ENCODE measurements around the gene SLC23A1. TPM values are rescaled to one million over a fixed set of nuclear protein-coding genes. Genes with fewer than 3 reads are reported as not detected.

The SLC23A1 gene
- total and polyA plus RNA-seq, 9 donors = 0.04 to 2.1 (median 0.23) TPM

DNA sequence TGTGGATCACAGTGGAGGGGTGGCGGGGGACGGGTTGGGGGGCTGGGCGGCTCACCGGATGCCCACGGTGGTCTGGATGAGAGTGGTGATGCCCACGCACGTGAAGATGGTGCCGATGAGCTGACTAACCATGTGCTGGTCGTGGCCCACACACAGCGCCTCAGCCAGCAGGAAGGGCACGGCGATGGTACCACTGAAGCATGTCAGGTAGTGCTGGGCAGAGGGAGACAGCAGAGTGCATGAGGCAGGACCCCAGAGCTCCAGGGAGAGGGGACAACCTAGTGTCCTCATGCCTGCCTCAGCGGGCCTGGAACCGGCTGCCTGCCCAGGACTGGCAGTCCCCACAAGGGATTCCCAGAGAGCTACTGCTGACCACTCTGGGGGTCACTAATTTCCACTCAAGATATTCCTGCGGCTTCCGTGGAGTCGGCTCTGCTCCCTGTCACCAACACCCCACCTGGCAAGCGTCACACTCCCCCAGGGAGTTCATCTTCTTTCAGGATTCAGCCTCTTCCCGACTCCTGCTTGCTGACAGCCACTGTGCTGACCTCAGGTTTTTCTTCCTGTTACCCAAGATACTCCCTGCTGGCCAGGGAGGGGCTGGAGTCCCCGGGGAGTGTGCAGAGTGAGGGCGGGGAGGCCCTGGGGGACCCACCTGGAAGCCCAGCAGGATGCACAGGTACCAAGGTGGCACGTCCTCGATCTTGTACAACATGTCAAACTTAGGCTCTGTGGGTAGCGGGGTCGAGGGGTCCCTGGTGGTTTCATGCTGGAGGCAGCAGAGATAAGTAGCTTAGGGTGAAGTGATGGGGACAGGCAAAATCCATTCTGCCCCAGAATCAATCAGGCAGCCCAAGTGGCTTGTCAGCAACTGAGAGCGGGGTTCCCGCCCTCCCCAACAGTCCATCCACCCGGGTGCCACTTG lies 998 bp downstream of the SLC23A1 start:
- Histone ChIP-seq H3K9me3 (replicated peaks; ENCODE audit: control insufficient read depth, low read depth, low read length) (no peaks in the 10 kb centered on the region), H3K36me3 (ENCODE audit: control insufficient read depth, insufficient read depth, low read length) (peaks cover 2% of the 10 kb centered on the region), H3K4me1 (ENCODE audit: control insufficient read depth, insufficient read depth, low read length) (peaks cover 4% of the 10 kb centered on the region), H3K27ac (ENCODE audit: low read length) (no peak overlapping the region), H3K4me3 (ENCODE audit: low read length) (no peak overlapping the region), H3K27me3 (ENCODE audit: control insufficient read depth, insufficient read depth, low read length) (no peaks in the 10 kb centered on the region)
- WGBS (ENCODE audit: insufficient coverage) = 89% methylated on average over 23 of the region's 28 CpGs
- no peak for DNase-seq

DNA sequence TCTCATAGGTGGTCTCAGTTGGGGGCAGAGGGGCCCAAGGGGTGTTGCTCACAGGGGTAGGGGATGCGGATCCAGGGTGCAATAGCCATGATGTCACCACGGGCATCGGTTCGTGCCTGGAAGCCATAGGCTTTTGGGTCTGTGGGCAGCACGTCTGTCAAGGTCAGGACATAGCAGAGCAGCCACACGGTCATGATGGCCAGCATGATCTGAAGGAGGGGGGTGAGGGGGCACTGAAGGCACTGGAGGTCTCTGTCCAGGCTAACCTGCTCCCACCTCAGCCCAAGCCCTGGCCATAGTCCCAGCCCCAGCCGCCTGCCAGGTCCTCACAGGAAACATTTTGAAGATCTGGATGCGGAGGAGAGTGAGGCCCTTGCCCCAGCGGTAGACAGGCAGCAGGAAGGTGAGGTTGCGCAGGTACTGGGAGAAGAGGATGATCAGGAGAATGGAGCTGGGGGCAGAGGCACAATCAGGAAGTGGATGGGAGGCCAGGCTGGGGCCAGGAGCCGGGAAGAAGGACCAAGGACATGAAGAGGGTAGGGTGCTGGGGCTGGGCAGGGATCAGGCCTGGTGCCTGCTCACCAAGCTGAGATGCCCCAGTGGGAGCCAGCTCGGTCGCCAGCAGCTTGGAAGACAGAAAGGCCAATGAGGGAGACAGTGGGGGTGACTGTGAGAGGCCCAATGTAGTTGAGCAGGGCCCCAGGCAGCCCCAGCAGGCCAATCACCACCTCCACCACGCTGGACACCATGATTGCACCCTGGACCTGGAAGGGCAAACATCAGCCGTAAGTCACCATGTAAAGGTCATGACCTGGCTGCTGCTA lies 3.3 kb downstream of the SLC23A1 start:
- WGBS (ENCODE audit: insufficient coverage) = 74% methylated on average over 15 of the region's 15 CpGs

DNA sequence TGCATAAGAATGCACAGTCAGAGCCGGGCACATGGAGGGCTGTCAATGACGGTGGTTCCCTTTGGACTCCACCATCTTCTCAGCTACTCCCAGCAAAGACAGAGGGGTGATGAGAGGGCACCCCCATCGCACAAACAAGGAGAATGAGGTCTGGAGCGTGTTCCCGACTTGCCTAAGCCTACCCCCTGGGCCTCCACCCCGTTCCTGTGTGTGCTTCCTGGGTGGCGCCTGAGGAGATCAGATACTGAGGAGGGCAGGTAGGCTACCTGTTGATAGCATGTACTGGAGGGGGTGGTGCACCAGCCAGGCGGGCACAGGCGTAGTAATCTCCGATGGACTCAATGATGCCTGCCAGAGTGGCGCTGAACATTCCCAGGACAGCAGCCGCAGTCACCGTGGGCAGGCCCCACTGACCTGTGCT lies 4.1 kb downstream of the SLC23A1 start:
- DNase-seq = no peak
- Histone ChIP-seq H3K27ac (ENCODE audit: low read length) (no peak overlapping the region), H3K27me3 (ENCODE audit: control insufficient read depth, insufficient read depth, low read length) (no peaks in the 10 kb centered on the region), H3K4me1 (ENCODE audit: control insufficient read depth, insufficient read depth, low read length) (peaks cover 2% of the 10 kb centered on the region), H3K36me3 (ENCODE audit: control insufficient read depth, insufficient read depth, low read length) (peaks cover 4% of the 10 kb centered on the region), H3K4me3 (ENCODE audit: low read length) (no peak overlapping the region), H3K9me3 (replicated peaks; ENCODE audit: control insufficient read depth, low read depth, low read length) (no peaks in the 10 kb centered on the region)
- 81% methylated on average over 9 of the region's 13 CpGs for WGBS (ENCODE audit: insufficient coverage)

More for the DNA sequence above, 3.3 kb downstream of the SLC23A1 start:
- Histone ChIP-seq H3K4me3 (ENCODE audit: low read length) (no peak overlapping the region), H3K27ac (ENCODE audit: low read length) (no peak overlapping the region), H3K36me3 (ENCODE audit: control insufficient read depth, insufficient read depth, low read length) (peaks cover 4% of the 10 kb centered on the region), H3K27me3 (ENCODE audit: control insufficient read depth, insufficient read depth, low read length) (no peaks in the 10 kb centered on the region), H3K9me3 (replicated peaks; ENCODE audit: control insufficient read depth, low read depth, low read length) (no peaks in the 10 kb centered on the region), H3K4me1 (ENCODE audit: control insufficient read depth, insufficient read depth, low read length) (peaks cover 4% of the 10 kb centered on the region)
- no peak for DNase-seq

DNA sequence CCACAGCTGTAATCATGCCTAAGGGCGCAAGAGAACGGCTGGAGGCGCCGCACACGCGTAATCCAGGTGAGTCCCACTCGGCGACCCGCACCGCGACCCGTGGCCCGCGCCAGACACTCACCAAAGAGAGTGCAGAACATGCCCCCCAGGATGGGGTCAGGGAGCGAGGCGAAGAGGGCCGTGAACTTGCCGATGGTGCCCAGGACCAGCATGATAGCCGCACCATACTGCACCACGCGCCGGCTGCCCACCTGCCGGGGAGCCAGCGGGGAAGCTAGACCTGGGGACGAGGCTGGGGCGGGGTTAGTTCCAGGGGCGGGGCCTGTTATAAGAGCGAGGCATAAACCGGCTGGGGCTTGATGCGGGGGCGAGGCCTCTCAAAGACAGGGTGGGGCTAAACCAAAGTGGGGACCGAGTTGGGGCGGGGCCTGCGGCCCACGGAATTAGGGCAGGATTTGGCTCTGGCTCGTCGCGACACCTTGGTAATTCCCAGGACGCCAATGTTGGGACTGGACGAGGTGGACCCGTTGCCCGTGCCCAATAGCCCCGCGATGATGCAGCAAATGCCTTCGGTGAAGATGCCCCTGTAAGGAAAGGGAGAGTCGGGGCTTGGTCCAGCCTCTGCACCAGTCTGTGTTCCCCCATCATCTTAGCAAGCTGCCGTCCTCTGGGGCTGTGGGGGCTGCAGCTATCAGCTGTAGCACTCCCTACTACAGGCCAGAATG lies 4.8 kb downstream of the SLC23A1 start:
- Histone ChIP-seq H3K4me1 (ENCODE audit: control insufficient read depth, insufficient read depth, low read length) (peaks cover 8% of the 10 kb centered on the region), H3K4me3 (ENCODE audit: low read length) (no peak overlapping the region), H3K27me3 (ENCODE audit: control insufficient read depth, insufficient read depth, low read length) (no peaks in the 10 kb centered on the region), H3K27ac (ENCODE audit: low read length) (no peak overlapping the region), H3K36me3 (ENCODE audit: control insufficient read depth, insufficient read depth, low read length) (peaks cover 4% of the 10 kb centered on the region), H3K9me3 (replicated peaks; ENCODE audit: control insufficient read depth, low read depth, low read length) (no peaks in the 10 kb centered on the region)
- WGBS (ENCODE audit: insufficient coverage) = 46% methylated on average over 43 of the region's 47 CpGs
- no peak for DNase-seq

DNA sequence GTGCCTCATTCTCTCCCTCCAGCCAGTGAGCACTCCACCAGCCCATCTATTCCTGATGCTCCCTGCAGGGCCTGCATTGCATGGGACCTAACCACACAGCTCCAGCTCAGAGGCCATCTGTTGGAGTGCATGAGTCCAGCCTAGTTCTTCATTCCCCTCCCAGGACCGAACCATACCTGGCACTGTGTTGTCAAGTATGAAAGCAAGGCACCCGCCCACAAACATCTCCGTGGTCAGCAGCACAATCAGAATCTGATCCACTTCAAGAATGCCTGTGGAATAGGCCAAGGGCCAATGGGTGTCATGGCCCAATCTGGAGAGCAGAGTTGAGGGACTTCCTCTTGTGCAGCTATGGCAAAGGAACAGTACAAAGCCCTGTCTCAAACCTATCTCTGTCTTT lies 5.9 kb downstream of the SLC23A1 start:
- H3K27me3 ChIP-seq (ENCODE audit: control insufficient read depth, insufficient read depth, low read length) = no peaks in the 10 kb centered on the region
- peaks cover 6% of the 10 kb centered on the region for H3K36me3 ChIP-seq (ENCODE audit: control insufficient read depth, insufficient read depth, low read length)
- H3K4me3 ChIP-seq (ENCODE audit: low read length) = no peak overlapping the region
- no peak overlapping the region for H3K27ac ChIP-seq (ENCODE audit: low read length)
- peaks cover 8% of the 10 kb centered on the region for H3K4me1 ChIP-seq (ENCODE audit: control insufficient read depth, insufficient read depth, low read length)
- no peaks in the 10 kb centered on the region for H3K9me3 ChIP-seq (replicated peaks; ENCODE audit: control insufficient read depth, low read depth, low read length)
- 80% methylated on average over 3 of the region's 3 CpGs for WGBS (ENCODE audit: insufficient coverage)
- no peak for DNase-seq

DNA sequence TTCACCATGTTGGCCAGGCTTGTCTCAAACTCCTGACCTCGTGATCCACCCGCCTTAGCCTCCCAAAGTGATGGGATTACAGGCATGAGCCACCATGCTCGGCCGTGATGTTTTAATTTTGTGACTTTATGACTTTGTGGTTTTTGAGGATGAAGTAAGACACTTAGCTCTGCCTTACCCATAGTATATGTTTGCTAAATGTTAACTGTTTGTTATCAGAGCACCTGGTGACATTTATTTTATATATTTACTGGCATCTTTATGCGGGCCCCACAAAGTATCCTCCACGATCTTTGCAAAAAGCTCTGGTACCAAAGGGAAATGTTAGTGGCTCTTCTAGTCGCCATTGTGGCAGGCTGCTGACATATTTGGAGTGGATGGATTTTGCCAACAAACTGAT lies 6.7 kb downstream of the SLC23A1 start:
- 100% methylated on average over 2 of the region's 7 CpGs for WGBS (ENCODE audit: insufficient coverage)
- no peak overlapping the region for H3K27ac ChIP-seq (ENCODE audit: low read length)
- H3K27me3 ChIP-seq (ENCODE audit: control insufficient read depth, insufficient read depth, low read length) = no peaks in the 10 kb centered on the region
- DNase-seq = no peak
- no peaks in the 10 kb centered on the region for H3K9me3 ChIP-seq (replicated peaks; ENCODE audit: control insufficient read depth, low read depth, low read length)
- H3K4me3 ChIP-seq (ENCODE audit: low read length) = no peak overlapping the region
- H3K36me3 ChIP-seq (ENCODE audit: control insufficient read depth, insufficient read depth, low read length) = peaks cover 15% of the 10 kb centered on the region
- H3K4me1 ChIP-seq (ENCODE audit: control insufficient read depth, insufficient read depth, low read length) = peaks cover 8% of the 10 kb centered on the region

DNA sequence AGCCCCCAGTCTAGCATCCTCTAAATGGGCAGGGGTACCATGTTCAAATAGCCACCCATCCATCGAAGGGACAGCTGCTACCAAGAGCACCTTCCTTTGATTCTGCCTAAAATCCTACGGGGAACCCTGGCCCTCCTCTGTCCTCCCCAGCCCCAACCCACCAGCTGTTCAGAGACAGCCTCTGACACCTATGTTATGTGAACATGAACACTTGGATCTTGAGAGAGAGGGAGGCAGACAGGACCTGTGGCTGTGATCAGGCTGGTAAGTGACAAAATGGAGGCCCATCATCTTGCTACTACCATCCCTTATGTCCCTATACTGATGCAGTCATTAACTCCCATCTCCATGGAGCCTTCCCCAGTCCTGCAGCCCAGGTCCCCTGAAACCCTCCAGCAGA lies 8.2 kb downstream of the SLC23A1 start:
- 88% methylated on average over 1 of the region's 2 CpGs for WGBS (ENCODE audit: insufficient coverage)
- H3K36me3 ChIP-seq (ENCODE audit: control insufficient read depth, insufficient read depth, low read length) = peaks cover 24% of the 10 kb centered on the region
- DNase-seq = no peak
- H3K27me3 ChIP-seq (ENCODE audit: control insufficient read depth, insufficient read depth, low read length) = no peaks in the 10 kb centered on the region
- H3K27ac ChIP-seq (ENCODE audit: low read length) = no peak overlapping the region
- no peak overlapping the region for H3K4me3 ChIP-seq (ENCODE audit: low read length)
- H3K4me1 ChIP-seq (ENCODE audit: control insufficient read depth, insufficient read depth, low read length) = peaks cover 8% of the 10 kb centered on the region
- no peaks in the 10 kb centered on the region for H3K9me3 ChIP-seq (replicated peaks; ENCODE audit: control insufficient read depth, low read depth, low read length)

DNA sequence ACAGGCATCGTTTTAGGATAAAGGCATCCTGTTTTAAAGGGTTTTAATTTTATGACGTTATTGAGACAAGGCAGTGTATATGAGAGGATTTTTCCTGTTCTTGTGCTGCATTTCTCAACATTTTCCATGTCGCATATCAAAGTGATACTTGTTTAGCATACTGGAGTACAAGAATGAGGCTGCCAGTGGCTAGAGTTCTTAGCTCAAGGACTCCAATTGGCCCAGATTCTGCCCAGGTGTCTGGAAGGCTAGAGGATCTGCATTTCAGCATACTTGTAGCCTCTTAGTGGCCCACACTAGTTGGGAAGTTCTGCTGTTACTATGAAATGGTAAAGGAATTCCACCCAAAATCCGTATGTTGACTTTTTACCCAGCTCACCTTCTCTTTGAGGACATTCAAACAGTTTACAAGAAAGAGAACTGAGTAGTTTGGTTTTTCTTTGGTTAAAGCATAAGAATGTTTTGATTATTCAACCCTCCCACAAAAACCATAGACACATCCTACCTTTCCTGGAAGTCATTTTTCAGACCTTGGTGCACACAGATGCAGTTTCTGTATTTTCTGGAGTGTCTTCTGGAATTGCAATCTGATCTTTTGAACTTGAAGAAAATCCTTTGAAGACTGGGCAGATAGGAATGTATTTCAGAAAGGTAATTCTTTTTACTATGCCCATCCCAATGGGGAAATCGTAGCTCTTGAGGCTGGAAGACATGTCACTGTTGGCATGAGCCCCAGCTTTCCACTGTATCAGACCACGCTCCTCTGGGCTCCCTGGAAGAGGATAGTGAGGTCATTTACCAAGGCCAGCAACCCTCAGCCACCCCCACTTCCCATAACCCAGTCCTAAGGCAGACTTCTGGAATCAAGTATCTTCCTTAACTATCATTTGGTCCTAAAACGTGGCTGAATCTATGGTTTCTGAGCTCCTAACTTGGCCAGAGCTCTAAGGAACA lies 11.3 kb downstream of the SLC23A1 start:
- peaks cover 36% of the 10 kb centered on the region for H3K36me3 ChIP-seq (ENCODE audit: control insufficient read depth, insufficient read depth, low read length)
- H3K9me3 ChIP-seq (replicated peaks; ENCODE audit: control insufficient read depth, low read depth, low read length) = no peaks in the 10 kb centered on the region
- no peak overlapping the region for H3K4me3 ChIP-seq (ENCODE audit: low read length)
- no peaks in the 10 kb centered on the region for H3K27me3 ChIP-seq (ENCODE audit: control insufficient read depth, insufficient read depth, low read length)
- peaks cover 8% of the 10 kb centered on the region for H3K4me1 ChIP-seq (ENCODE audit: control insufficient read depth, insufficient read depth, low read length)
- H3K27ac ChIP-seq (ENCODE audit: low read length) = no peak overlapping the region
- 59% methylated on average over 2 of the region's 7 CpGs for WGBS (ENCODE audit: insufficient coverage)
- no peak for DNase-seq

DNA sequence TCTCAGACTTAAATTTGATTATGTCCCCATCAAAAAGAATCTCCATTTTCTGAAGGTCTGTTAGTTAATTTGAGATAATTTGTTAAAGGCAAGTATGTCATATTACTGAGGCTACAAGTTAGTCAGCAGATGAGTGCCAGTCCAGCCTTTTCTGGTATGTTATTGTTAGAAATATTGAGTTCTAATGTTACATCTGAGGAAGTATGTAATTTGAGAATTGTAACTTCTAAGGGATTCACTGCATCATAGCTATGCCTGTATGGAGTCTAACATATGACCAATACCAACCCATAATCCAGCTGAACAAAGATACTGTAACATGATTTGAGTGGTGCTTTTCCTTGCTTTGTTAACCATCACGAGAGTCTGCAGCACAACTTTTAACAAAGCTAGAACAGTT lies 13.9 kb downstream of the SLC23A1 start:
- H3K27ac ChIP-seq (ENCODE audit: low read length) = no peak overlapping the region
- H3K36me3 ChIP-seq (ENCODE audit: control insufficient read depth, insufficient read depth, low read length) = peaks cover 54% of the 10 kb centered on the region
- peaks cover 8% of the 10 kb centered on the region for H3K4me1 ChIP-seq (ENCODE audit: control insufficient read depth, insufficient read depth, low read length)
- no peaks in the 10 kb centered on the region for H3K9me3 ChIP-seq (replicated peaks; ENCODE audit: control insufficient read depth, low read depth, low read length)
- no peak overlapping the region for H3K4me3 ChIP-seq (ENCODE audit: low read length)
- no peak for DNase-seq
- no CpG with 5 or more reads among the region's 1 CpG for WGBS (ENCODE audit: insufficient coverage)
- no peaks in the 10 kb centered on the region for H3K27me3 ChIP-seq (ENCODE audit: control insufficient read depth, insufficient read depth, low read length)
